ENCODE results near the gene BCL3.
A peak's percentile ranks its signal among the peaks of the same experiment; 100 is the strongest.
"Not testable (repeated sequence)": the region's sequence is repeated elsewhere in the genome, so short reads cannot be mapped to it uniquely, and the experiment has no call there.

The BCL3 gene

DNA sequence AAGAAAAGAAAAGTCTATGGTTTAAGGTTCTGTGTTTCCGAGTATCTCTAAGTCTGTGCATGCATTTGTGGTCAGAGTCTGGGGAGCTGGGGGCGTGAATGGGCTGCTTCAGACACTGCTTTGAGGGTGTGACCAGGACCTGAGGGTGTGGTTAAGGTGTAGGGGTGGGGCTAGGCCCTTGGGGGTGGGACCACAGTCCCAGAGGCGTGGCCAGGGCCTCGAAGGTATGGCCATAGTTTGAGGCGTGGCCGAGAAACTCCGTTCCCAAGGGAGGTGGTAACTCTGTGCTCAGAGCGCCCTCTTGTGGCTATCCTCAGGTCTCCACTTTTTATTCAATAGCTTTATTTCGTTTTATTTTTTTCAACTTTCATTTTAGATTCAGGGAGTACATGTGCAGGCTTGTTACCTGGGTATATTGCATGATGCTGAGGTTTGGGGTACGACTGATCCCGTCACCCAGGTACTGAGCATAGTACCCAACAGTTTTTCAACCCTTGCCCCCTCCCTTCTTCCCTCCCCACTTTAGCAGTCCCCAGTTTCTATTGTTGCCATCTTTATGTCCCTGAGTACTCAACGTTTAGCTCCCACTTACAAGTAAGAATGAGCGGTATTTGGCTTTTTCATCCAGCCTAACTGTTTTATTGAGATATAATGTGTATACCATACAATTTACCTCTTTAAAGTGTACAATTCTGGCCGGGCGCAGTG, 22.2 kb downstream of the BCL3 start:
- DNase-seq (ENCODE audit: low spot score): peak; percentile 90
- H3K4me3 ChIP-seq: no peak overlapping the region
- no peak overlapping the region for H3K27ac ChIP-seq
- peak; percentile 74 for TF ChIP-seq CTCF (IDR thresholded peaks at IDR 0.05)

DNA sequence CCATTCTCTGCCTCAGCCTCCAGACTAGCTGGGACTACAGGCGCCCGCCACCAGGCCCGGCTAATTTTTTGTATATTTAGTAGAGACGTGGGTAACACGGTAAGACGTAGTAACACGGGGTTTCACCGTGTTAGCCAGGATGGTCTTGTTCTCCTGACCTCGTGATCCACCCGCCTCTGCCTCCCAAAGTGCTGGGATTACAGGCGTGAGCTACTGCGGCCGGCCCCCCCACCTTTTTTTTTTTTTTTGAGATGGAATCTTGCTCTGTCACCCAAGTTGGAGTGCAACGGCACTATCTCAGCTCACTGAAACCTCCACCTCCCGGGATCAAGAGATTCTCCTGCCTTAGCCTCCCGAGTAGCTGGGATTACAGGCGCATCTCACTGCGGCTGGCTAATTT, 23.6 kb downstream of the BCL3 start:
- H3K27ac ChIP-seq; H3K4me3 ChIP-seq; DNase-seq (ENCODE audit: low spot score): not testable (repeated sequence)

- no peak overlapping the region for H3K27ac ChIP-seq
- no peak for DNase-seq (ENCODE audit: low spot score)
- H3K4me3 ChIP-seq: no peak overlapping the region
- TF ChIP-seq CTCF (IDR thresholded peaks at IDR 0.05): no peak
Observed at GRCh38 chr19:44772959-44773358, 24.5 kb downstream of the BCL3 start.

- Histone ChIP-seq H3K27ac (no peak overlapping the region), H3K4me3 (no peak overlapping the region)
- TF ChIP-seq CTCF (IDR thresholded peaks at IDR 0.05): no peak
- DNase-seq (ENCODE audit: low spot score): no peak
Observed at GRCh38 chr19:44775676-44776240, 27.2 kb downstream of the BCL3 start.

GRCh38 chr19:44776402-44777096, 28.0 kb downstream of the BCL3 start:
- Histone ChIP-seq H3K4me3 (no peak overlapping the region), H3K27ac (no peak overlapping the region)
- no peak for TF ChIP-seq CTCF (IDR thresholded peaks at IDR 0.05)
- DNase-seq (ENCODE audit: low spot score): no peak

- no peak within 1 kb of the TSS for H3K27ac ChIP-seq
- no peak for DNase-seq (ENCODE audit: low spot score)
- TF ChIP-seq CTCF (IDR thresholded peaks at IDR 0.05): no peak
- no peak within 1 kb of the TSS for H3K4me3 ChIP-seq
Observed at GRCh38 chr19:44777715-44778347, 29.3 kb downstream of the BCL3 start, which contains the start of gene CBLC. TSS of gene CBLC (plus strand) at chr19:44777890. CDS start at chr19:44777932, 42 bp downstream.

DNA sequence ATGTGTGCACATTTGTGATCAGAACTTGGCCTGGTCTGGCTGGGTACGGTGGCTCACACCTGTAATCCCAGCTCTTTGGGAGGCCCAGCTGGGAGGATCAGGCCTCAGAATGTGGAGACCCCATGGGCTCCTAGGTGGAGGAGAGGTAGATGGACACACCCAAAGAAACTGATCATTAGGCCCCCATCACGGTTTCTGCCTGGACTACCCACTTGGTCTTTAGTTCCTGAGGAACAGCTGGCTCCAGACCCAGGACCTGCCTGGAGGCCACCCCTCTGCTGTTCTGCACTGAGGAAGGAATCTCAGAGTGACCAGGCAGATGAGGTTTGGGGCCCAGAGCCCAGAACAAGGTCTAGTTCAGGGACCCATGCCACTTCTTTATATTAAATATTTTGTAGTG, 30.6 kb downstream of the BCL3 start:
- TF ChIP-seq CTCF (IDR thresholded peaks at IDR 0.05): no peak
- no peak for DNase-seq (ENCODE audit: low spot score)
- H3K4me3 ChIP-seq: no peak overlapping the region
- H3K27ac ChIP-seq: no peak overlapping the region

DNA sequence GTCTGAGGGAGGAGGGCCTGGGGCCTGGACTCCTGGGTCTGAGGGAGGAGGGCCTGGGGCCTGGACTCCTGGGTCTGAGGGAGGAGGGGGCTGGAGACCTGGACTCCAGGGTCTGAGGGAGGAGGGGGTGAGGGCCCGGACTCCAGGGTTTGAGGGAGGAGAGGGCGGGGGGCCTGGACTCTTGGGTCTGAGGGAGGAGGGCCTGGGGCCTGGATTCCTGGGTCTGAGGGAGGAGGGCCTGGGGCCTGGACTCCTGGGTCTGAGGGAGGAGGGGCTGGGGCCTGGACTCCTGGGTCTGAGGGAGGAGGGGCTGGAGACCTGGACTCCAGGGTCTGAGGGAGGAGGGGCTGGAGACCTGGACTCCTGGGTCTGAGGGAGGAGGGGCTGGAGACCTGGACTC, 33.2 kb downstream of the BCL3 start:
- H3K27ac ChIP-seq; DNase-seq (ENCODE audit: low spot score); H3K4me3 ChIP-seq: not testable (repeated sequence)
